Measurements from ENCODE around the gene MYO5A.

The MYO5A gene

GRCh38 chr15:52558196-52558595, 29.5 kb upstream of the MYO5A start:
- H3K9me3 ChIP-seq (ENCODE audit: low read length): no peaks in the 10 kb centered on the region
- 0 out of 2 replicates have a peak, but pooled peaks cover 6% of the 10 kb centered on the region for H4K20me1 ChIP-seq (ENCODE audit: insufficient read depth, low read length)
- no peaks in the 10 kb centered on the region for H3K9me2 ChIP-seq (ENCODE audit: low read depth, low read length)
- peaks cover 29% of the 10 kb centered on the region for H3K4me1 ChIP-seq (ENCODE audit: insufficient read depth, low read length, severe bottlenecking)
- peaks cover 98% of the 10 kb centered on the region for H3K79me2 ChIP-seq (ENCODE audit: insufficient read depth, low read length)
- no peak overlapping the region for H3K4me2 ChIP-seq (ENCODE audit: low read length)
- peaks cover 70% of the 10 kb centered on the region for H3K36me3 ChIP-seq (ENCODE audit: insufficient read depth, low read length)
- H3K4me3 ChIP-seq (ENCODE audit: low read depth, low read length, poor library complexity, severe bottlenecking): no peak overlapping the region
- 0 out of 2 replicates have a peak, but pooled peaks cover 5% of the 10 kb centered on the region for H3F3A ChIP-seq (ENCODE audit: insufficient read depth, low read length)
- no peak overlapping the region for H3K9ac ChIP-seq (ENCODE audit: low read length)
- H2AFZ ChIP-seq (ENCODE audit: low read length): no peak overlapping the region
- peak overlapping the region; percentile 1 for H3K27ac ChIP-seq (ENCODE audit: low read depth, low read length, poor library complexity, severe bottlenecking)
- no peak for TF ChIP-seq EZH2 (IDR thresholded peaks at IDR 0.05; ENCODE audit: borderline replicate concordance, low read length)
- TF ChIP-seq, protein P1, sequence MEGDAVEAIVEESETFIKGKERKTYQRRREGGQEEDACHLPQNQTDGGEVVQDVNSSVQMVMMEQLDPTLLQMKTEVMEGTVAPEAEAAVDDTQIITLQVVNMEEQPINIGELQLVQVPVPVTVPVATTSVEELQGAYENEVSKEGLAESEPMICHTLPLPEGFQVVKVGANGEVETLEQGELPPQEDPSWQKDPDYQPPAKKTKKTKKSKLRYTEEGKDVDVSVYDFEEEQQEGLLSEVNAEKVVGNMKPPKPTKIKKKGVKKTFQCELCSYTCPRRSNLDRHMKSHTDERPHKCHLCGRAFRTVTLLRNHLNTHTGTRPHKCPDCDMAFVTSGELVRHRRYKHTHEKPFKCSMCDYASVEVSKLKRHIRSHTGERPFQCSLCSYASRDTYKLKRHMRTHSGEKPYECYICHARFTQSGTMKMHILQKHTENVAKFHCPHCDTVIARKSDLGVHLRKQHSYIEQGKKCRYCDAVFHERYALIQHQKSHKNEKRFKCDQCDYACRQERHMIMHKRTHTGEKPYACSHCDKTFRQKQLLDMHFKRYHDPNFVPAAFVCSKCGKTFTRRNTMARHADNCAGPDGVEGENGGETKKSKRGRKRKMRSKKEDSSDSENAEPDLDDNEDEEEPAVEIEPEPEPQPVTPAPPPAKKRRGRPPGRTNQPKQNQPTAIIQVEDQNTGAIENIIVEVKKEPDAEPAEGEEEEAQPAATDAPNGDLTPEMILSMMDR (IDR thresholded peaks at IDR 0.05; ENCODE audit: low read length): no peak
- no peaks in the 10 kb centered on the region for H3K27me3 ChIP-seq (ENCODE audit: insufficient read depth, low read length)

DNA sequence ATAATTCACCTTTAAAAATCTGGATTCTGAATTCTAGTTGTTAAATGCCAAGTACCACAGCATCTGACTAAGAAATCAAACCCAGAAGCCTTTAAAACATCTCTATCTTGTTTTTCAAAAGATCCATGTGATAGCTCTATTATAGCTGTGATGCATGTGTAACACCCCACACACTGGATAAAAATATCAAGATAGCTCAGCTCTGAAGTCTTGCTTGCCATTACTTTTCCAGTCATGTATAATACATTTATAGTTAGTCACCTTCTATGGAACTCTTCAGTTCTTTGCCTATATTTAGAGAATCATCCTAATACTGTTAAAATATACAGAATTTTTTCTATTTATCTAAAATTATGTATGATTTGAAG, 28.6 kb upstream of the MYO5A start:
- Histone ChIP-seq H3K4me2 (ENCODE audit: low read length) (no peak overlapping the region), H3K9me3 (ENCODE audit: low read length) (no peaks in the 10 kb centered on the region), H3K27ac (ENCODE audit: low read depth, low read length, poor library complexity, severe bottlenecking) (no peak overlapping the region), H2AFZ (ENCODE audit: low read length) (no peak overlapping the region), H3K4me1 (ENCODE audit: insufficient read depth, low read length, severe bottlenecking) (peaks cover 25% of the 10 kb centered on the region), H4K20me1 (ENCODE audit: insufficient read depth, low read length) (0 out of 2 replicates have a peak, but pooled peaks cover 6% of the 10 kb centered on the region), H3K27me3 (ENCODE audit: insufficient read depth, low read length) (no peaks in the 10 kb centered on the region), H3K36me3 (ENCODE audit: insufficient read depth, low read length) (peaks cover 74% of the 10 kb centered on the region), H3F3A (ENCODE audit: insufficient read depth, low read length) (0 out of 2 replicates have a peak, but pooled peaks cover 5% of the 10 kb centered on the region), H3K9ac (ENCODE audit: low read length) (no peak overlapping the region), H3K9me2 (ENCODE audit: low read depth, low read length) (no peaks in the 10 kb centered on the region), H3K4me3 (ENCODE audit: low read depth, low read length, poor library complexity, severe bottlenecking) (no peak overlapping the region), H3K79me2 (ENCODE audit: insufficient read depth, low read length) (peaks cover 89% of the 10 kb centered on the region)
- TF ChIP-seq, protein P1 (IDR thresholded peaks at IDR 0.05; ENCODE audit: low read length): no peak
- TF ChIP-seq EZH2 (IDR thresholded peaks at IDR 0.05; ENCODE audit: borderline replicate concordance, low read length): no peak

DNA sequence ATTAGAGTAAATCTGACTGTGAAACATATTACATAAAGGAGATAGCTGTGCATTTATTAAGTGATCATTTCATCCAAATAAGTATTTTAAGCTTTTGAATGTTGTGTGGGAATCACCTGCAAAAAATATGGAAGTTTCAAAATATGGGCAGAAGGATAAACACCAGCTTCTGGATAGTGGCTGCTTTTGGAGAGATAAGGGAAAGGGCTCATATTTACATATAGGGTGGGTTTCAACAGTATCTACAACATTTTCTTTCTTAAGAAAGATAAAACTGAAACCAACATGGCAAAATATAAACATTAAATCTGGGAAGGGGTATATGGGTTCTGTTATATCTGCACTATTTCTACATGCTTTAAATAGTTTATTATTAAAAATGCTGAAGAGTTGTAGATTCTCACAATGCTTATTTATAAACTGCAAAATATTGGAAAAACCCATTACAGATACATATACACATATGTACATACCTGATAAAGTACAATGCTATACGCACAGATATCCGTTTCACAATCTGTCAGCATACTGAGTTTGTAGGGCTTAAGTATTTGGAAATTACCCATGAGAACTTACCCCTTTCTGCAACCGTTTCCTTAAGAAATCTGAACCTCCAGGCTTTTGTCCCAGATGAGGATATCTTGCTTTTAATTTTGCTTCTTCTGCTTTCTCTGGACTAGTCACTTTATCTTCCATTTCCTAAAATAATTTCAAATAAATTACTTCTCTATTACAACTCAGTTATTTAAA, 28.0 kb upstream of the MYO5A start:
- H2AFZ ChIP-seq (ENCODE audit: low read length): no peak overlapping the region
- 0 out of 2 replicates have a peak, but pooled peaks cover 5% of the 10 kb centered on the region for H3F3A ChIP-seq (ENCODE audit: insufficient read depth, low read length)
- H3K4me3 ChIP-seq (ENCODE audit: low read depth, low read length, poor library complexity, severe bottlenecking): no peak overlapping the region
- H3K27me3 ChIP-seq (ENCODE audit: insufficient read depth, low read length): no peaks in the 10 kb centered on the region
- no peak overlapping the region for H3K4me2 ChIP-seq (ENCODE audit: low read length)
- H3K9me2 ChIP-seq (ENCODE audit: low read depth, low read length): no peaks in the 10 kb centered on the region
- TF ChIP-seq EZH2 (IDR thresholded peaks at IDR 0.05; ENCODE audit: borderline replicate concordance, low read length): no peak
- no peak overlapping the region for H3K27ac ChIP-seq (ENCODE audit: low read depth, low read length, poor library complexity, severe bottlenecking)
- H3K9me3 ChIP-seq (ENCODE audit: low read length): no peaks in the 10 kb centered on the region
- H3K4me1 ChIP-seq (ENCODE audit: insufficient read depth, low read length, severe bottlenecking): peaks cover 25% of the 10 kb centered on the region
- 0 out of 2 replicates have a peak, but pooled peaks cover 6% of the 10 kb centered on the region for H4K20me1 ChIP-seq (ENCODE audit: insufficient read depth, low read length)
- H3K36me3 ChIP-seq (ENCODE audit: insufficient read depth, low read length): peaks cover 79% of the 10 kb centered on the region
- H3K79me2 ChIP-seq (ENCODE audit: insufficient read depth, low read length): peaks cover 86% of the 10 kb centered on the region
- no peak overlapping the region for H3K9ac ChIP-seq (ENCODE audit: low read length)
